Activated CD8-positive, alpha-beta T cell treated with anti-CD3 and anti-CD28 coated beads for 36 hours (primary cell): ENCODE measurements around the gene BMPER. TPM values are rescaled to one million over a fixed set of nuclear protein-coding genes. Genes with fewer than 3 reads are reported as not detected.

Source experiments
- ATAC-seq: fragments of 200-7000 bp; cut with Tn5 transposase; one replicate; pipeline ENCODE4 v1.10.0; 2021; ENCODE audit warnings: mild to moderate bottlenecking, moderate library complexity
- CTCF ChIA-PET: fragments of 350-600 bp; sonication (Branson Sonifier 250); formaldehyde crosslinking; loops from one replicate; lab custom pipeline; 2021; ENCODE audit warnings: antibody characterized with exemption; lab: Charles Lee
- POLR2A ChIA-PET: fragments of 350-600 bp; sonication (Branson Sonifier 250); formaldehyde crosslinking; loops from one replicate; lab custom pipeline; 2021; ENCODE audit warnings: antibody characterized with exemption; lab: Charles Lee
- DNase-seq: peaks from one replicate; pipeline ENCODE4 v3.0.0-alpha.2; 2020
- H3K27ac Mint-ChIP-seq: one replicate; pipeline ENCODE4 v1.8.0; 2021; ENCODE audit warnings: mild to moderate bottlenecking, mixed read lengths
- H3K27me3 Mint-ChIP-seq: one replicate; pipeline ENCODE4 v1.8.0; 2021; ENCODE audit warnings: mixed read lengths
- H3K36me3 Mint-ChIP-seq: one replicate; pipeline ENCODE4 v1.8.0; 2021; ENCODE audit warnings: low read depth, mixed read lengths
- H3K4me1 Mint-ChIP-seq: one replicate; pipeline ENCODE4 v1.8.0; 2021; ENCODE audit warnings: low read depth, mixed read lengths
- H3K4me3 Mint-ChIP-seq: one replicate; pipeline ENCODE4 v1.8.0; 2021; ENCODE audit warnings: mild to moderate bottlenecking, moderate library complexity, mixed read lengths
- H3K9me3 Mint-ChIP-seq: one replicate; pipeline ENCODE4 v1.8.0; 2021; ENCODE audit warnings: mixed read lengths
- CTCF ChIP-seq: fragments of 200-600 bp; IDR thresholded peaks from one replicate; pipeline ENCODE4 v1.8.0; 2022; ENCODE audit warnings: antibody characterized with exemption, mild to moderate bottlenecking
- intact Hi-C: fragments of 100-400 bp; cut with micrococcal nuclease; formaldehyde crosslinking; loops from one replicate; pipeline ENCODE4 v1.10.0; 2022
- total RNA-seq, 2 experiments: library from RNA; stranded (reverse); gene quantifications; one replicate each; pipeline ENCODE4 v1.2.3, GENCODE V29; 2021

The BMPER gene
- total RNA-seq, 2 experiments from 2014 or later: not detected

GRCh38 chr7:33876596-33877274 is 28.6 kb upstream of the BMPER start:
- DNase-seq (no peak), ATAC-seq (no peak)
- no peak for TF ChIP-seq CTCF
- Mint-ChIP-seq H3K27me3 (peaks cover 6% of the 10 kb centered on the region), H3K9me3 (no peaks in the 10 kb centered on the region), H3K36me3 (no peaks in the 10 kb centered on the region), H3K4me1 (no peaks in the 10 kb centered on the region), H3K27ac (no peak overlapping the region), H3K4me3 (no peak overlapping the region)
- intact Hi-C loops: no loop called here
- CTCF ChIA-PET: no interaction called here
- POLR2A ChIA-PET: no interaction called here

GRCh38 chr7:33880787-33881186 is 24.6 kb upstream of the BMPER start:
- H3K4me3 Mint-ChIP-seq: no peak overlapping the region
- CTCF ChIA-PET: interaction anchor here (1.6 kb wide), 1 partner anchor 15 kb away, joined by 4 read pairs; no protein-coding TSS in a partner anchor

GRCh38 chr7:33881316-33881715 is 24.0 kb upstream of the BMPER start:
- TF ChIP-seq CTCF: no peak
- H3K36me3 Mint-ChIP-seq: no peaks in the 10 kb centered on the region

More at GRCh38 chr7:33880787-33881186, 24.6 kb upstream of the BMPER start:
- no peak for TF ChIP-seq CTCF
- DNase-seq (no peak), ATAC-seq (no peak)
- intact Hi-C loops: no loop called here
- POLR2A ChIA-PET: interaction anchor here (0.6 kb wide), 1 partner anchor 133 kb away, joined by 3 read pairs; no protein-coding TSS in a partner anchor
- H3K27ac Mint-ChIP-seq: no peak overlapping the region
- H3K27me3 Mint-ChIP-seq: peaks cover 6% of the 10 kb centered on the region
- H3K4me1 Mint-ChIP-seq: no peaks in the 10 kb centered on the region
- no peaks in the 10 kb centered on the region for H3K36me3 Mint-ChIP-seq
- no peaks in the 10 kb centered on the region for H3K9me3 Mint-ChIP-seq

GRCh38 chr7:33882040-33882837 is 23.1 kb upstream of the BMPER start:
- no peak overlapping the region for H3K4me3 Mint-ChIP-seq
- H3K27ac Mint-ChIP-seq: no peak overlapping the region

More at GRCh38 chr7:33881316-33881715, 24.0 kb upstream of the BMPER start:
- Mint-ChIP-seq H3K4me3 (no peak overlapping the region), H3K4me1 (no peaks in the 10 kb centered on the region), H3K27me3 (peaks cover 6% of the 10 kb centered on the region), H3K9me3 (no peaks in the 10 kb centered on the region), H3K27ac (no peak overlapping the region)
- DNase-seq: no peak
- ATAC-seq: no peak
- intact Hi-C loops: no loop called here
- CTCF ChIA-PET: interaction anchor here (1.6 kb wide), 1 partner anchor 14 kb away, joined by 4 read pairs; no protein-coding TSS in a partner anchor
- POLR2A ChIA-PET: interaction anchor here (0.6 kb wide), 1 partner anchor 132 kb away, joined by 3 read pairs; no protein-coding TSS in a partner anchor

More at GRCh38 chr7:33882040-33882837, 23.1 kb upstream of the BMPER start:
- intact Hi-C loops: no loop called here
- TF ChIP-seq CTCF: no peak
- Mint-ChIP-seq H3K36me3 (no peaks in the 10 kb centered on the region), H3K27me3 (peaks cover 6% of the 10 kb centered on the region), H3K9me3 (no peaks in the 10 kb centered on the region), H3K4me1 (no peaks in the 10 kb centered on the region)
- ChIA-PET POLR2A (no interaction called here), CTCF (interaction anchor here (4.5 kb wide), 1 partner anchor 14 kb away, joined by 16 read pairs; no protein-coding TSS in a partner anchor)
- no peak for DNase-seq
- ATAC-seq: no peak
